Activated CD4-positive, alpha-beta memory T cell treated with anti-CD3 and anti-CD28 coated beads, Interleukin-2, amount 10 ng/mL, durations not matched to agents 7 days and 5 days (primary cell): ENCODE data around the gene LGALS7. TPM values are rescaled to one million over a fixed set of nuclear protein-coding genes. Genes with fewer than 3 reads are reported as not detected.
"Not testable (repeated sequence)": the region's sequence is repeated elsewhere in the genome, so short reads cannot be mapped to it uniquely, and the experiment has no call there.

ENCODE experiments used
- CTCF ChIA-PET: fragments of 350-600 bp; sonication (Branson Sonifier 250); formaldehyde crosslinking; loops from one replicate; lab custom pipeline; 2021; ENCODE audit warnings: antibody characterized with exemption, inconsistent platforms; lab: Charles Lee
- POLR2A ChIA-PET: fragments of 350-600 bp; sonication (Branson Sonifier 250); formaldehyde crosslinking; loops from one replicate; lab custom pipeline; 2021; ENCODE audit warnings: antibody characterized with exemption; lab: Charles Lee
- DNase-seq: peaks from one replicate; pipeline ENCODE4 v3.0.0-alpha.2; 2020
- H3K27ac Mint-ChIP-seq: one replicate; pipeline ENCODE4 v1.8.0; 2021; ENCODE audit warnings: mild to moderate bottlenecking, mixed read lengths
- H3K27me3 Mint-ChIP-seq: one replicate; pipeline ENCODE4 v1.8.0; 2021; ENCODE audit warnings: mixed read lengths
- H3K36me3 Mint-ChIP-seq: one replicate; pipeline ENCODE4 v1.8.0; 2021; ENCODE audit warnings: low read depth, mixed read lengths
- H3K4me1 Mint-ChIP-seq: one replicate; pipeline ENCODE4 v1.8.0; 2021; ENCODE audit warnings: mixed read lengths
- H3K4me3 Mint-ChIP-seq: one replicate; pipeline ENCODE4 v1.8.0; 2021; ENCODE audit warnings: mild to moderate bottlenecking, mixed read lengths
- H3K9me3 Mint-ChIP-seq: one replicate; pipeline ENCODE4 v1.8.0; 2021; ENCODE audit warnings: mixed read lengths
- total RNA-seq, 2 experiments: library from RNA; stranded (reverse); gene quantifications; one replicate each; pipeline ENCODE4 v1.2.3, GENCODE V29; 2021

Gene LGALS7
- total RNA-seq, 2 experiments from 2014 or later = not detected

GRCh38 chr19:38809592-38810252 is 36.4 kb upstream of the LGALS7 start:
- ChIA-PET POLR2A (interaction anchor here (0.6 kb wide), 1 partner anchor 486 kb away, joined by 3 read pairs; the partner anchor contains the start of gene IFNL1), CTCF (no interaction called here)
- Mint-ChIP-seq H3K9me3 (no peaks in the 10 kb centered on the region), H3K4me3 (no peak overlapping the region), H3K4me1 (peaks cover 6% of the 10 kb centered on the region), H3K27ac (no peak overlapping the region), H3K27me3 (no peaks in the 10 kb centered on the region), H3K36me3 (no peaks in the 10 kb centered on the region)
- DNase-seq = no peak

GRCh38 chr19:38808741-38809140 is 35.4 kb upstream of the LGALS7 start:
- Mint-ChIP-seq H3K4me1 (peaks cover 6% of the 10 kb centered on the region), H3K27me3 (no peaks in the 10 kb centered on the region), H3K27ac (no peak overlapping the region), H3K4me3 (no peak overlapping the region), H3K9me3 (no peaks in the 10 kb centered on the region), H3K36me3 (no peaks in the 10 kb centered on the region)
- CTCF ChIA-PET = no interaction called here
- no peak for DNase-seq
- POLR2A ChIA-PET = no interaction called here

GRCh38 chr19:38807374-38808098 is 34.2 kb upstream of the LGALS7 start:
- H3K27me3 Mint-ChIP-seq, H3K27ac Mint-ChIP-seq, H3K4me3 Mint-ChIP-seq, CTCF ChIA-PET, POLR2A ChIA-PET, H3K9me3 Mint-ChIP-seq, H3K4me1 Mint-ChIP-seq, H3K36me3 Mint-ChIP-seq, DNase-seq: not testable (repeated sequence)

GRCh38 chr19:38806371-38806770 is 33.1 kb upstream of the LGALS7 start:
- ChIA-PET POLR2A (no interaction called here), CTCF (no interaction called here)
- no peaks in the 10 kb centered on the region for H3K27me3 Mint-ChIP-seq
- H3K36me3 Mint-ChIP-seq = no peaks in the 10 kb centered on the region
- H3K27ac Mint-ChIP-seq = no peak overlapping the region
- H3K4me1 Mint-ChIP-seq = peaks cover 6% of the 10 kb centered on the region
- DNase-seq = no peak
- no peak overlapping the region for H3K4me3 Mint-ChIP-seq
- H3K9me3 Mint-ChIP-seq = no peaks in the 10 kb centered on the region

- POLR2A ChIA-PET = no interaction called here
- H3K27me3 Mint-ChIP-seq = no peaks in the 10 kb centered on the region
- H3K9me3 Mint-ChIP-seq = no peaks in the 10 kb centered on the region
- H3K4me3 Mint-ChIP-seq = no peak overlapping the region
- DNase-seq = no peak
- CTCF ChIA-PET = no interaction called here
- no peaks in the 10 kb centered on the region for H3K36me3 Mint-ChIP-seq
- H3K27ac Mint-ChIP-seq = no peak overlapping the region
- peaks cover 6% of the 10 kb centered on the region for H3K4me1 Mint-ChIP-seq
These were observed 31.9 kb upstream of the LGALS7 start for GRCh38 chr19:38805180-38805579.

- Mint-ChIP-seq H3K27ac (no peak overlapping the region), H3K9me3 (no peaks in the 10 kb centered on the region), H3K36me3 (no peaks in the 10 kb centered on the region), H3K4me3 (no peak overlapping the region), H3K4me1 (peaks cover 6% of the 10 kb centered on the region), H3K27me3 (no peaks in the 10 kb centered on the region)
- POLR2A ChIA-PET = no interaction called here
- no peak for DNase-seq
- CTCF ChIA-PET = interaction anchor here (0.7 kb wide), 1 partner anchor 128 kb away, joined by 5 read pairs; no protein-coding TSS in a partner anchor
These were observed 30.2 kb upstream of the LGALS7 start for GRCh38 chr19:38803543-38803942.

GRCh38 chr19:38801359-38802095 is 28.2 kb upstream of the LGALS7 start:
- Mint-ChIP-seq H3K9me3 (no peaks in the 10 kb centered on the region), H3K27me3 (no peaks in the 10 kb centered on the region), H3K27ac (no peak overlapping the region), H3K4me1 (peaks cover 6% of the 10 kb centered on the region), H3K36me3 (no peaks in the 10 kb centered on the region), H3K4me3 (no peak overlapping the region)
- DNase-seq = no peak
- CTCF ChIA-PET = no interaction called here
- POLR2A ChIA-PET = interaction anchor here (1.2 kb wide), 1 partner anchor 41 kb away, joined by 3 read pairs; no protein-coding TSS in a partner anchor

GRCh38 chr19:38800577-38801347 is 27.4 kb upstream of the LGALS7 start:
- Mint-ChIP-seq H3K27me3 (peaks cover 3% of the 10 kb centered on the region), H3K4me1 (peaks cover 6% of the 10 kb centered on the region), H3K36me3 (no peaks in the 10 kb centered on the region), H3K27ac (no peak overlapping the region), H3K4me3 (no peak overlapping the region), H3K9me3 (no peaks in the 10 kb centered on the region)
- ChIA-PET POLR2A (interaction anchor here (1.1 to 1.2 kb wide), 2 partner anchors 10 to 41 kb away, joined by 3 read pairs; no protein-coding TSS in a partner anchor), CTCF (no interaction called here)
- no peak for DNase-seq

- Mint-ChIP-seq H3K36me3 (no peaks in the 10 kb centered on the region), H3K27me3 (peaks cover 9% of the 10 kb centered on the region), H3K4me3 (no peak overlapping the region), H3K27ac (no peak overlapping the region), H3K9me3 (no peaks in the 10 kb centered on the region), H3K4me1 (no peaks in the 10 kb centered on the region)
- ChIA-PET POLR2A (interaction anchor here (1.0 to 1.3 kb wide), 3 partner anchors 13 to 50 kb away, joined by 3 to 4 read pairs (median 3); partner anchors contain the start of genes HNRNPL and LGALS4), CTCF (interaction anchor here (0.7 kb wide), 1 partner anchor 15 kb away, joined by 3 read pairs; no protein-coding TSS in a partner anchor)
- DNase-seq = no peak
These were observed 25.8 kb upstream of the LGALS7 start for GRCh38 chr19:38799104-38799503.

GRCh38 chr19:38797781-38798180 is 24.5 kb upstream of the LGALS7 start:
- H3K36me3 Mint-ChIP-seq, POLR2A ChIA-PET, DNase-seq, H3K4me3 Mint-ChIP-seq, H3K27ac Mint-ChIP-seq, H3K4me1 Mint-ChIP-seq, H3K9me3 Mint-ChIP-seq, CTCF ChIA-PET: not testable (repeated sequence)
- peaks cover 15% of the 10 kb centered on the region for H3K27me3 Mint-ChIP-seq

GRCh38 chr19:38796154-38796553 is 22.8 kb upstream of the LGALS7 start:
- Mint-ChIP-seq H3K36me3 (no peaks in the 10 kb centered on the region), H3K27ac (no peak overlapping the region), H3K4me3 (no peak overlapping the region), H3K27me3 (peaks cover 15% of the 10 kb centered on the region), H3K4me1 (peaks cover 9% of the 10 kb centered on the region), H3K9me3 (no peaks in the 10 kb centered on the region)
- ChIA-PET POLR2A (no interaction called here), CTCF (no interaction called here)
- DNase-seq = no peak

GRCh38 chr19:38795549-38795948 is 22.2 kb upstream of the LGALS7 start:
- DNase-seq = no peak
- peaks cover 9% of the 10 kb centered on the region for H3K4me1 Mint-ChIP-seq
- H3K36me3 Mint-ChIP-seq = no peaks in the 10 kb centered on the region
- H3K27ac Mint-ChIP-seq = no peak overlapping the region
- no peaks in the 10 kb centered on the region for H3K9me3 Mint-ChIP-seq
- peaks cover 15% of the 10 kb centered on the region for H3K27me3 Mint-ChIP-seq
- POLR2A ChIA-PET = no interaction called here
- CTCF ChIA-PET = interaction anchor here (0.6 kb wide), 1 partner anchor 136 kb away, joined by 3 read pairs; no protein-coding TSS in a partner anchor
- H3K4me3 Mint-ChIP-seq = no peak overlapping the region
